H1 (cell line): ENCODE measurements around the gene CEP95. TPM values are rescaled to one million over a fixed set of nuclear protein-coding genes. Genes with fewer than 3 reads are reported as not detected.

Experiments
- ASH2L ChIP-seq: fragments of 200-600, 300-600 bp; sonication (generic); IDR thresholded peaks from one replicate; pipeline ENCODE4 v1.7.1; 2017; ENCODE audit warnings: low read length
- CBX8 ChIP-seq: fragments of 300-800, 300-1000 bp; sonication (generic); IDR thresholded peaks from 2 replicates; pipeline ENCODE4 v1.7.1; 2016; ENCODE audit warnings: low read depth, low read length, borderline replicate concordance
- KDM1A ChIP-seq: fragments of 200-600, 300-600 bp; sonication (generic); IDR thresholded peaks from 2 replicates; pipeline ENCODE4 v1.7.1; 2016; ENCODE audit warnings: mild to moderate bottlenecking, low read length, borderline replicate concordance
- KDM4A ChIP-seq: IDR thresholded peaks from one replicate; pipeline ENCODE4 v1.7.1; 2012; ENCODE audit warnings: low read depth, mild to moderate bottlenecking, moderate library complexity, low read length, inconsistent platforms; ENCODE audit not compliant: severe bottlenecking
- RFX5 ChIP-seq: IDR thresholded peaks from 2 replicates; pipeline ENCODE4 v1.6.1; 2011; ENCODE audit warnings: low read depth, low read length, improper control_type of control experiment, borderline replicate concordance
- TAF7 ChIP-seq: optimal IDR thresholded peaks from 2 replicates; pipeline ENCODE3; 2011; ENCODE audit warnings: low read depth, mild to moderate bottlenecking, inconsistent platforms, low read length, moderate library complexity, borderline replicate concordance
- polyA plus RNA-seq, 7 experiments: library from polyadenylated mRNA; depleted of rRNA in 3 of 7; stranded (reverse) in 5 of 7; unstranded in 2 of 7; fragments of >200 nt in 5 of 7; fragments of 200-250 nt in 2 of 7; gene quantifications; 1 replicate in 5 of 7; 2 replicates in 1 of 7; 4 replicates in 1 of 7; pipeline versions ENCODE4 v1.2.1 to v1.2.3, GENCODE V29; 2011 to 2013; ENCODE audit warnings: missing spikeins in 2 of 7, mixed read lengths in 2 of 7
- total RNA-seq: library from RNA; stranded (reverse); fragmentation: NEBNext Ultra II Directional; extraction: Animal tissue kit (Norgen Biotek cat#: 25700); gene quantifications from 2 replicates; pipeline ENCODE4 v1.2.1, GENCODE V29; 2021

The CEP95 gene
- total and polyA plus RNA-seq, 2 of the 8 experiments (the other 6 are each of a cell fraction or from before 2014, with no cell fraction given) = 22.3 to 51.5 TPM

DNA sequence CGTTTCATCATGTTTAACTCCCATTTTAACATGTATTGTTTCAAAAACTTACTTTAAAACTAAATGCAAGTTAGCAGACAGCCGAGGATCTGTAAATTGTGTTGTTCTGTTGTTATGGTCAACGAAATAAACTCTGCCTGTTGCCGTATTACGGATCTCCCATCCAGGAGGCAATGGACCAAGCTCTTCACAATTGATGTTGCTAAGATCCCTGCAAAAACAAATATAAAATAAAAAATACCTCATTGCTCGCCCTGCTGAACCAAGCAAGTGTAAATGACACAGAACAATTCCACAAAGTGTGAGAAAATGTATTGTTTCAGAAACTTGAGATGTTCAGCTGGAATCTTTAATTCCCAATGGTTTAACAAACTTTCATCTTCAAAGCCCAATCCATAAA is 65.0 kb downstream of the CEP95 start (continued):
- TF ChIP-seq ASH2L (no peak), CBX8 (no peak), KDM1A (no peak), KDM4A (no peak), RFX5 (no peak), TAF7 (no peak)
